D341Med (cell line): ENCODE results near the gene MANBA.

Experiments
- DNase-seq: peaks from one replicate; pipeline ENCODE4 v3.0.0; 2012; ENCODE audit warnings: low spot score

MANBA gene

GRCh38 chr4:102678107-102678506, 82.7 kb downstream of the MANBA start:
- no peak for DNase-seq

GRCh38 chr4:102675141-102675540, 85.6 kb downstream of the MANBA start:
- DNase-seq = no peak

GRCh38 chr4:102667001-102667400, 93.8 kb downstream of the MANBA start:
- DNase-seq = no peak

DNA sequence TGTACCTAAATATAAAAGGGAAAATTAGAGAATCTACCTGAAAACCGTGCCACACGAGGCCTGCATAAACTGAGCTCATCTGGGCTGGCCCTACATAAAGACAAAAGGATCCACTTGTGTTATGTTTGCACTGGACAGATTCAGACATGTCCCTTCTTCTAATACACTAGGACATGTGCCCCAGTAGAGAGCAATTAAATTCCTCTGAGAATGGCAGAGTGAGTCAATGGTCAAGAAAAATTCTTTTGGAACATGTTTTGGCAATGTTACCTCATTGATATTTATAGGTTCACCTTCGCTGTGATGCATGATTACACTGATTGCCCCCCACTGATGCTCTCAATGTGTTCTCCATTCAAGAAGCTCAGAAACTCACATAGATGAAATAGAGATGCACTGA, 95.2 kb downstream of the MANBA start:
- DNase-seq = no peak

DNA sequence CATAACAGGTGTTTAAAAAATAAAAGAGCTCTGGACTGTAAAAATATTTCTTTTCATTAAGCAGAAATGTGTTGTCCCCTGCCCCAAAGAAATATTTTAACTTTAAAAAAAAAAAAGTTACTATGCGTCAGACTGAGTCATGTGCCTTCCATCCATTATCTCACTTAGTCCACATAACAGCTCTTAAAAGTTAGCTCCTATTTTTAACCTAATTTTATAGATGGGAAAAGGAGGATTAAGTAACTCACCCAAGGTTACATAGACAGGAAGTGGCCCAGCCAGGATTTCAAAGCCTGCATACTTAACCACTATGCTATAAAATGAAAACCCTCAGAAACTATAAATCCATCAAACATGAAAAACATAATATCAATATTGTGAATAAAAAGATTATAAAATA, 97.7 kb downstream of the MANBA start:
- DNase-seq = no peak

- DNase-seq = no peak
These were observed 103.6 kb downstream of the MANBA start for GRCh38 chr4:102657206-102657605.

- DNase-seq = no peak
These were observed 113.7 kb downstream of the MANBA start for GRCh38 chr4:102647117-102647516.

DNA sequence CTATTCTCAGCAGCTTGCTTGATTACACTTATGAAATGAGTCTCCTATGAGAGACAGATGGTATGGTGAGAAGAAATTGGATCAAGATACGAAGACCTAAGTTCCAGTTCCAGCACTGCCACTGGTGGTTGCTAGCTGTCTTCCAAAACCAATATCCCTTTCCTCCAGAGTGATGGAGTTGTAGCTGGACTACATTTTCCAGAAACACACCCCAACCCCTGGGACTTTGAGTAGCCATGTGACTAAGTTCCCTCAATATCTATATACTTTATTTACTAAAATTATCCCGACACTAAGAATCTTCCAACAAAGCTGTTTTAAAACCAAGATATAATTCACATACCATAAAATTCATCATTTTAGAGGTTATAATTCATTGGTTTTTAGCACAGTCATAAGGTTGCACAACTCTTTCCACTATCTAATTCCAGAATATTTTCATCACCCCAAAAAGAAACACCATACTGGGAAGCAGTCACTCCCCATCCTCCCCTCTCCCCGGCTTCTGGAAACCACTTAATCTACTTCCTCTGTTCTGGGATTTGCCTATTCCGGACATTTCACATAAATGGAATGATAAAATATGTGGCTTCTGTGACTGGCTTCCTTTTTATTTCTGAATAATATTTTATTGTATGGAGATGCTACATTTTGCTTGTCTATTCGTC, 118.0 kb downstream of the MANBA start:
- no peak for DNase-seq

DNA sequence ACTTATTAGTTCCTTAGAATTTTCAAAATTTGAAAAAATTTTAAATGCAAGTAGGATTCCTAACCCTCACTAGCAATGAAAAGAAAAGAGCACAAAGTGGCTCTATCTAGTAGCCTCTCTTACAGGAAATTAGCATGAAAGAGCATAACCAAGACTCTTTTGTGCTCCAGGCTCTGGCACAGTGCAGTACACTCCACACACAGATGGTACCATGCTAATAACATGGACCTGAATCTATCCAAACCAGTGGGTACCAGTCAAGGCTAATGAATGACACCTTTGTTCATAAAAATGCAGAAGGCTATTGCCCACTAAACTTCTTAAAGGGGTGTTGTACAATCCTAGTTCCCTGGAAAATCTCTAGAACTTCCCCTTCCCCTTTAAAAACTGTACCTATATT, 119.0 kb downstream of the MANBA start:
- no peak for DNase-seq

DNA sequence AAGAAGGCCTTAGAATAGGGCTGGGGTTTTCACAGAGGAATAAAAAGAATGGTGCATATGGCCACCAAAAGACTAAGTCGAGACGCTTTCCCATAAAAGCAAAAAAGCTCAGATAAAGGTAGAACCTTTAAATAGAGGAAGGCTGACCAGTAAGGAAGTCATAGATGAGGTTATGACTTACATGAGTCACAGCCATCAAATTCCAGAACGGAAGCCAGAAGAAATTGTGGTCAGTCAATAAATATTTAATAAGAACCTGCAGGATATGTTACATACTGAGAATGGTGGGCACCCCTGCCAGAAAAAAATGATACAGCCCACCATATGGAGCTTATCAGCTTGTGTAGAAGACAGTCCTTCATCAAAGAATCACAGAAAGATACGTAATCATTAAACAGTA, 120.1 kb downstream of the MANBA start:
- no peak for DNase-seq

DNA sequence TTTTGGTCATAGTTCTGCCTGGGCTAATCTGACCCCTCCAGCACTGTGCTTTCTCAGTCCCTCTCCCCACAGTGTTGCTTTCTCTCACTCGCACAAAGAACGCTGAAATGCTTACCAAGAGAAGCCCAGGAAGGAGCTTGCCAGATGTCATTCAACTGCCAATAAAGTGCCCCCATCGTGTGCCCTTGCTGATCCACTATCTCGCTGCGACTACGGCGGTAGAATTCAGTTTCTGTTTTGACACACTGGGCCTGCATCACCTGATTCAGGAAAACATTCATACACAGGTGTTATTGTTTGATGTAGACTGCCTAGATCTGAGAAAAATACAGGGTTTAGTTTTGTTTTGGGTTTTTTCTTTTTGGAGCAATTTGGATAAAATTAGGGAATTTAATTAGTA, 121.2 kb downstream of the MANBA start:
- DNase-seq = no peak

DNA sequence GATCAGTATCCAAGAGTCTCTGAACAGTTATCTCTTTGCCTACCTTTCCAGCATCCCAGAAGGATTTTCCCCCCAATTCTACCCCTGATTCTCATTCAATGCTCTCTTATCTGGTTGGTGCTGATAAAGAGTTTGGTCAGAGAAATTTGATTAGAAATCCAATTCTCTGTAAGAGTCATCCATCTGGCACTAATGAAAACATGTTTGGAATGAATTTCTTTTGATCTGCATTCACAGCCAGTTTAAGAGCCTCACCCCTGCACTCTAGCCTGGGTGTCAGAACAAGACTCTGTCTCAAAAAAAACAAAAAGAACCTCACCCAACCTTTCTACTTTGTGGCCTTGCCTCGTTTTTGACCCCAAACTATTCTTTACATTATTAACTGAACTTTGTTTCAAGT, 122.1 kb downstream of the MANBA start:
- DNase-seq = no peak

DNA sequence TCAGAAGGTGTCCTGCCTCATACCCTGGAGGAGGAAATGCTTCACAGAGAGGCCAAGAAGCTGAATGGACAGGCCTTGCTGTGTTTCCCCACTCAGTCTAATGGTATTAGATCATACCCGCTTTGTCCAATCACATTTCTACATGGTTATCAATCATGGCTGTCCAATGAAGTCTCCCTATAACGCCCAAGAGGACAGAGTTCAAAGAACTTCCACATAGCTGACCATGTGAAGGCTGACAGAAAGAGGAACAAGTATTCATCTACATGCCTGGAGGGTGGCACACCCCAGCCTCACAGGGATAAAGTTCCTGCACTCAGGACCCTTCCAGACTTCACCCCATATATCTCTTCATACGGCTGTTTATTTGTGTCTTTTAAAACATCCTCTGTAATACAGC, 123.4 kb downstream of the MANBA start:
- DNase-seq = no peak

DNA sequence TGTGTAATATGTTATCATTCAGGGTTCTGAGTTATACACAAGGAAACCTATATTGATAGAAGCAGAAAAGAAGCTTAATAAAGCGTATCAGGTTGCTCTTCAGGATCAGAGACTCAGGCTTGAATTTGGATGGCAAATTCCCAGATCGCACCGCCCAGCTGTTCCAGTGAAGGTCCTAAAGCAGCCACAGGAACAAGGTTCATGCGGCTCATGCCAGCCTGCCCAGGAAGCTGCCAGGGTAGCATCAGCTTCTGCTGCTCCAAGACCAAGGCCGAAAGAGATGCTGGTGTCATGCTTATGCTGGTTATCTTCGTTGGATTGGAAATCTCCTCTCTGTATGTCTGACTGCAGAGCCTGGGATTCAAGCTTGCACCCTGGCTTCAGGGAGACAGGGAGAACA, 127.7 kb downstream of the MANBA start:
- no peak for DNase-seq

GRCh38 chr4:102632241-102633065, 128.3 kb downstream of the MANBA start:
- DNase-seq = no peak

GRCh38 chr4:102631616-102632015, 129.2 kb downstream of the MANBA start:
- DNase-seq = no peak

DNA sequence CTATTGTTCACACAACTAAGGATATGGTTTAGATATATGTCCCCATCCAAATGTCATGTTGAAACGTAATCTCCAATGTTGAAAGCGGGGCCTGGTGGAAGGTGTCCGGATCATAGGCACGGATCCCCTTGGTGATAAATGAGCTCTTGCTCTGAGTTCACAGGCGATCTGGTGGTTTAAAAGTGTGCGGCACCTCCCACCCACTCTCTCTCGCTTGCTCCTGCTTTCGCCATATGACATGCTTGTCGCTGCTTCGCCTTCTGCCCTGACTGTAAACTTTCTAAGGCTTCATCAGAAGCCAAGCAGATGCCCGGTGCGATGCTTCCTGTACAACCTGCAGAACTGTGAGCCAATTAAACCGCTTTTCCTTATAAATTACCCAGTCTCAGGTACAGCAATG, 131.1 kb downstream of the MANBA start:
- DNase-seq = no peak

DNA sequence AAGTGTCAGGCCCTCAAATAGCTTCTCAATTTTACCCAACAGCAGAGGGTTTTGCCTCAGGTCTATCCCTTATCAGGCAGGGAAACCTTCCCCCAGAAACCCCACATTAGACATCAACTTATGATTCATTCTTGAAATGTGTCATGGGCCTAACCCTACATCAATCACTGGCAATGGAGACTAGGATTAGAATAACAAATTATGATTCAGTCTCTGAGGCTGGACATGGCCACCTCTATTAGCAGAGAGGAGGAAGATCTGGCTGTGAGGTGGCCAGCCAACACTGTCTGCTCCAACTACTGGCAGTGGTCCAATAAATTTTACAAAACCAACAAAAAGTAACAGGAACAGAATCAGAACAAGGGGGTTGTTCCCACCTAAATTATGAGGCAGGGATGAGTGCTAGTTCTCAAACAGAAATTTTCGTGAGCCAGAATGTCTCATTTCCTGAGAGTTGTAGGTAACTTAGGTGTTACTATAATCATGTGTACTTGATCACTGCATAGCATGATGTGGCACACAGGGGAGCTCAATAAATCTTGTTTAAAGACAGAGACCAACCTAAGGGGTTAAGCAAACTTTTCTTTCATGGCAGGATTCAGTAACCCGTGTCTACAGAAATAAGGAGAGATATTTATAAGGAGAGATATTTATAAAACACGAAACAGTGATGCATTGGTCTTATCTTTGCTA, 132.8 kb downstream of the MANBA start:
- no peak for DNase-seq

- DNase-seq = peak; percentile 65
These were observed 135.4 kb downstream of the MANBA start for GRCh38 chr4:102625232-102625930.

DNA sequence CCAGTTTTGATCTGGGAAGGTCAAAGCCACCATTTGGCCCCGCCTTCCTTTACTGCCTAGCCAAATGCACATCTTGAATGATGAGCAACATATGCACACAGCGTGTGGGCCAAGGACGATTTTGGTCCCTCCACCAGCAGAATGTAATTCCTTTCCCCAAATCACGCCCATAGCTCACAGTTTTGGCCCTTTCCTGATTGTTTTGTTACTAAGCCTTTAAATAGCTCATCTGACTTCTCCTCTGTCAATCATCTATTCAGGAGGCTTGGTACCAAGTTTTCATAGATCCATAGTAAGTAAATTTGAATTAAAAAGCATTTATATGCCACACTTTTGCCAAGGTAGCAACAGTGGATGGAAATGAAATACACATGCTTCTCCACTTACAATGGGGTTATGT, 136.3 kb downstream of the MANBA start:
- no peak for DNase-seq

- peak; percentile 50 for DNase-seq
These were observed 137.1 kb downstream of the MANBA start for GRCh38 chr4:102623622-102624021.

GRCh38 chr4:102620697-102621497, 139.9 kb downstream of the MANBA start:
- peak; percentile 57 for DNase-seq
